K562 (cell line): ENCODE data around the gene EPHB1. TPM values are rescaled to one million over a fixed set of nuclear protein-coding genes. Genes with fewer than 3 reads are reported as not detected.

Experiments used
- ATAC-seq: fragments of 200-7000 bp; cut with Tn5 transposase; 3 replicates; pipeline ENCODE4 v1.9.1; 2020; ENCODE audit warnings: moderate library complexity
- BruUV-seq: library from RNA; stranded (reverse); fragments of 400-500 nt; replicated peaks from 2 replicates; lab custom pipeline; 2021; lab: Mats Ljungman, UMichigan
- CTCF ChIA-PET: fragments of 300-600 bp; formaldehyde crosslinking; extraction: SDS; loops from one replicate; lab custom pipeline; 2021; ENCODE audit warnings: low intra/inter-chr PET ratio; lab: Yijun Ruan, JAX
- POLR2A ChIA-PET: fragments of 300-600, 350-650 bp; sonication (Branson Sonifier 250); formaldehyde crosslinking; extraction: SDS; loops from one replicate; lab custom pipeline; 2021; ENCODE audit warnings: antibody characterized with exemption, inconsistent platforms; lab: Yijun Ruan, JAX
- DNase-seq, 4 experiments: peaks; one replicate each; pipeline versions ENCODE4 v3.0.0 to v3.0.0-alpha.2; 2011 to 2018; ENCODE audit warnings: low spot score in 3 of 4, mixed read lengths in 3 of 4; ENCODE audit errors: extremely low read depth in 1 of 4
- FAIRE-seq: peaks from 2 replicates; lab custom pipeline; 2011; peaks lifted over from hg19 to GRCh38; lab: Jason Lieb, UNC
- H2AFZ ChIP-seq: 2 replicates; pipeline ENCODE4 v1.6.0; 2011; ENCODE audit warnings: low read depth, low read length, control low read depth, inconsistent platforms
- H3K27ac ChIP-seq: fragments of 200-600 bp; 3 replicates; pipeline ENCODE4 v1.8.0; 2011; ENCODE audit warnings: low read depth, mild to moderate bottlenecking, control low read depth, inconsistent platforms, low read length, moderate library complexity, mixed read lengths; ENCODE audit errors: extremely low read depth
- H3K27me3 ChIP-seq, 2 experiments: fragments of 300-600 bp in 1 of 2; 2 replicates in 1 of 2; 3 replicates in 1 of 2; pipeline versions ENCODE4 v1.6.0 to v1.8.0; 2011; ENCODE audit warnings: inconsistent platforms in 2 of 2, low read length in 2 of 2, mild to moderate bottlenecking in 1 of 2, mixed read lengths in 1 of 2, moderate library complexity in 1 of 2; ENCODE audit not compliant: control insufficient read depth in 2 of 2, insufficient read depth in 2 of 2
- H3K36me3 ChIP-seq: fragments of 300-600 bp; 3 replicates; pipeline ENCODE4 v1.8.0; 2011; ENCODE audit warnings: mild to moderate bottlenecking, low read length, inconsistent platforms; ENCODE audit not compliant: control insufficient read depth, insufficient read depth
- H3K4me1 ChIP-seq, 2 experiments: fragments of 200-600 bp in 1 of 2; replicated peaks in 1 of 2; 2 replicates in 1 of 2; 3 replicates in 1 of 2; pipeline versions ENCODE4 v1.5.1 to v1.8.0; 2011; ENCODE audit warnings: inconsistent platforms in 2 of 2, low read length in 2 of 2, mild to moderate bottlenecking in 1 of 2, mixed read lengths in 1 of 2, moderate library complexity in 1 of 2; ENCODE audit not compliant: control insufficient read depth in 2 of 2, insufficient read depth in 2 of 2
- H3K4me2 ChIP-seq: 2 replicates; pipeline ENCODE4 v1.6.1; 2011; ENCODE audit warnings: low read length, control low read depth, inconsistent platforms, mixed read lengths; ENCODE audit not compliant: insufficient read depth
- H3K4me3 ChIP-seq: fragments of 200-600 bp; sonication (generic), shearing (Covaris generic); 2 replicates; pipeline ENCODE4 v1.5.1; 2016; ENCODE audit warnings: control low read depth, inconsistent platforms
- H3K79me2 ChIP-seq: fragments of 200-600 bp; 3 replicates; pipeline ENCODE4 v1.8.0; 2011; ENCODE audit warnings: low read length, inconsistent platforms; ENCODE audit not compliant: control insufficient read depth, insufficient read depth
- H3K9ac ChIP-seq, 2 experiments: 2 replicates each; pipeline versions ENCODE4 v1.6.0 to v1.6.1; 2011; ENCODE audit warnings: low read depth in 2 of 2, low read length in 2 of 2, control low read depth in 1 of 2, inconsistent platforms in 1 of 2, mild to moderate bottlenecking in 1 of 2, mixed read lengths in 1 of 2; ENCODE audit not compliant: insufficient read depth in 1 of 2
- H3K9me1 ChIP-seq: one replicate; pipeline ENCODE4 v1.6.0; 2011; ENCODE audit warnings: inconsistent platforms, mild to moderate bottlenecking, low read length, moderate library complexity; ENCODE audit not compliant: control insufficient read depth, insufficient read depth
- H3K9me3 ChIP-seq: replicated peaks from 2 replicates; pipeline ENCODE4 v1.5.1; 2011; ENCODE audit warnings: low read depth, low read length, inconsistent platforms; ENCODE audit not compliant: control insufficient read depth, insufficient read depth
- H4K20me1 ChIP-seq: replicated peaks from 2 replicates; pipeline ENCODE4 v1.6.1; 2011; ENCODE audit warnings: low read length, inconsistent platforms, mixed read lengths; ENCODE audit not compliant: control insufficient read depth, insufficient read depth
- GTF2F1 ChIP-seq: IDR thresholded peaks from 2 replicates; pipeline ENCODE4 v1.6.1; 2011; ENCODE audit warnings: low read depth, low read length, improper control_type of control experiment
- JUND ChIP-seq, 2 experiments: IDR thresholded peaks; 2 replicates in 1 of 2; 3 replicates in 1 of 2; pipeline ENCODE4 v1.6.1; 2011; ENCODE audit warnings: borderline replicate concordance in 2 of 2, low read depth in 2 of 2, low read length in 2 of 2, improper control_type of control experiment in 1 of 2, missing biosample characterization in 1 of 2, missing genetic modification characterization in 1 of 2, missing genetic modification reagents in 1 of 2
- NFRKB ChIP-seq: fragments of 450-650 bp; IDR thresholded peaks from 2 replicates; pipeline ENCODE4 v1.6.1; 2016; ENCODE audit warnings: low read depth
- PHTF2 ChIP-seq: fragments of 250-450 bp; sonication (Bioruptor Pico); IDR thresholded peaks from 2 replicates; pipeline ENCODE4 v1.5.0; 2021; ENCODE audit warnings: mild to moderate bottlenecking
- RFX7 ChIP-seq: fragments of 250-450 bp; sonication (Bioruptor Pico); IDR thresholded peaks from 2 replicates; pipeline ENCODE4 v1.5.1; 2021; ENCODE audit warnings: mild to moderate bottlenecking
- RHOXF2B ChIP-seq: fragments of 250-450 bp; sonication (Bioruptor Pico); conservative IDR thresholded peaks from 2 replicates; pipeline ENCODE4 v1.5.1; 2021
- RNF2 ChIP-seq: sonication (generic); IDR thresholded peaks from 2 replicates; pipeline ENCODE4 v1.6.1; 2016
- SMARCB1 ChIP-seq: IDR thresholded peaks from 2 replicates; pipeline ENCODE4 v1.6.1; 2011; ENCODE audit warnings: improper control_type of control experiment, low read depth; ENCODE audit not compliant: insufficient read length
- ZNF197 ChIP-seq: fragments of 200-800 bp; sonication (Bioruptor generic); IDR thresholded peaks from 2 replicates; pipeline ENCODE4 v1.6.1; 2016; ENCODE audit warnings: low read depth, missing genetic modification characterization, missing compliant biosample characterization
- ZNF23 ChIP-seq: fragments of 250-450 bp; sonication (Bioruptor Pico); IDR thresholded peaks from 2 replicates; pipeline ENCODE4 v1.4.0; 2020; ENCODE audit warnings: mild to moderate bottlenecking
- ZNF431 ChIP-seq: sonication (generic); formaldehyde crosslinking; IDR thresholded peaks from 2 replicates; pipeline ENCODE4 v1.8.0; 2022; ENCODE audit warnings: mild to moderate bottlenecking, missing genetic modification reagents
- WGBS: fragments of 100-300 bp; shearing (Covaris generic); methylation state at CpG from one replicate; pipeline ENCODE4 v1.1.6; 2016; ENCODE audit warnings: low coverage, mixed read lengths; ENCODE audit not compliant: insufficient coverage; ENCODE audit errors: missing lambda C conversion rate; 5-methylcytosine and 5-hydroxymethylcytosine counted together
- in situ Hi-C: fragments of 300-500 bp; cut with MboI; formaldehyde crosslinking; loops from 4 replicates; pipeline ENCODE4 v1.15.0; 2018; ENCODE audit warnings: inconsistent platforms, mixed read lengths
- intact Hi-C: fragments of 100-400 bp; cut with micrococcal nuclease; formaldehyde crosslinking; loops from 2 replicates; pipeline ENCODE4 v1.14.2; 2022
- polyA plus RNA-seq, 8 experiments: library from polyadenylated mRNA; depleted of rRNA in 4 of 8; stranded (reverse) in 5 of 8; unstranded in 3 of 8; fragments of >200 nt; fragmentation: Nextera tagmentation in 2 of 8; fragmentation: Illumina TruSeq in 1 of 8; extraction: Ambion mirVana in 2 of 8; extraction: Trizol in 1 of 8; gene quantifications; 2 replicates each; pipeline versions ENCODE4 v1.2.1 to v1.2.3, GENCODE V29; 2011 to 2014; ENCODE audit warnings: inconsistent platforms in 1 of 8, missing spikeins in 1 of 8
- total RNA-seq, 7 experiments: library from RNA; depleted of rRNA in 6 of 7; stranded (reverse); fragments of >200 nt in 6 of 7; fragmentation: Illumina TruSeq in 2 of 7; extraction: Trizol in 2 of 7; gene quantifications; 2 replicates each; pipeline versions ENCODE4 v1.2.1 to v1.2.3, GENCODE V29; 2011 to 2021; ENCODE audit warnings: low replicate concordance in 1 of 7
- TF ChIP-seq, protein P1 (sequence below): fragments of 450-650 bp; IDR thresholded peaks from 2 replicates; pipeline ENCODE4 v1.6.1; 2016; ENCODE audit warnings: low read depth, mild to moderate bottlenecking, moderate library complexity
- TF ChIP-seq, protein P2 (sequence below): fragments of 250-450 bp; sonication (Bioruptor Pico); IDR thresholded peaks from 2 replicates; pipeline ENCODE4 v1.8.0; 2022; ENCODE audit warnings: moderate library complexity, mild to moderate bottlenecking, inconsistent platforms
- TF ChIP-seq, protein P3 (sequence below): fragments of 250-450 bp; sonication (Bioruptor Pico); IDR thresholded peaks from 2 replicates; pipeline ENCODE4 v1.4.0; 2020; ENCODE audit warnings: mild to moderate bottlenecking, moderate library complexity, borderline replicate concordance
- TF ChIP-seq, protein P4 (sequence below), 2 experiments: fragments of 450-650 bp in 1 of 2; IDR thresholded peaks; 2 replicates each; pipeline ENCODE4 v1.6.1; 2011 to 2017; ENCODE audit warnings: low read depth in 2 of 2, antibody characterized with exemption in 1 of 2, borderline replicate concordance in 1 of 2, low read length in 1 of 2, mild to moderate bottlenecking in 1 of 2, mixed read lengths in 1 of 2; ENCODE audit not compliant: control insufficient read depth in 1 of 2

EPHB1 gene
- total and polyA plus RNA-seq, 9 of the 15 experiments (the other 6 are each of a cell fraction or from before 2014, with no cell fraction given) = 0.29 TPM; not detected in 8

DNA sequence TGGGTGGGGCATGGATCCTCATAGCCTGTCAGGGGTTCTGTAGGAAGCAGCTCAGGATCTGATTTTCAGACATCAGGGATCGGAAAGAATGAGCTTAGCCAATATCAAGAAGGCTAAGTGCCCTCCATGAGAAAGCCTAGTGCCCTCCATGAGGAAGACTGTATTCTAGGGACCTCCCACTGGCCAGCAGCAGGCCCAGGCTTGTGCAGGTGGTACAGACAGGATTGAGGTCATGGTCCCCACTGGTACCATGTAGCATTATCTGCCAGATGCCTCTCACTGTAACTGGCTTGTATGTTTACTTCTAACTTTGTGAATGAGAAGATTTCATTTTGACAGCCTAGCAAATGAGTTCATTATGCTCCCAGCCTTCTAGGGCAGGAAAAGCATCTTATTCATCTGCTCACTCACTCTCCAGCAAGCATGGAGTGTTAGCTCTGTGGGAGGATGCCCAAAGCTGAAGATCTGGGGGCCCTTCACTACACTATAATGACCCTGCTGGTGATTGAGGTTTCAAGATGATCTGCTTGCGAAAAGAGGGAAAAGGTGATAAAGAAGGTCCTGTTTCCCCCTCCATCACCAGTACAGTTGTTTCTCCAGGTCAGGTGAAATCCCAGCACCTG is 7.5 kb downstream of the EPHB1 start:
- ATAC-seq (no peak), DNase-seq (no peak), FAIRE-seq (no peak)
- POLR2A ChIA-PET = no interaction called here
- Histone ChIP-seq H3K4me3 (no peak overlapping the region), H3K9ac (no peak overlapping the region), H3K27me3 (no peaks in the 10 kb centered on the region), H2AFZ (no peak overlapping the region), H3K27ac (no peak overlapping the region), H3K4me1 (no peaks in the 10 kb centered on the region), H3K79me2 (no peaks in the 10 kb centered on the region), H3K9me3 (no peaks in the 10 kb centered on the region), H3K9me1 (no peaks in the 10 kb centered on the region), H3K4me2 (no peak overlapping the region), H4K20me1 (no peaks in the 10 kb centered on the region), H3K36me3 (no peaks in the 10 kb centered on the region)
- in situ Hi-C loops (no loop called here), intact Hi-C loops (no loop called here)
- no TSS peak for BruUV-seq
- 0% methylated on average over 2 of the region's 2 CpGs for WGBS
- CTCF ChIA-PET = no interaction called here
- no peak for TF ChIP-seq PHTF2 (CRISPR knock-in tag)
- TF ChIP-seq, protein P1, sequence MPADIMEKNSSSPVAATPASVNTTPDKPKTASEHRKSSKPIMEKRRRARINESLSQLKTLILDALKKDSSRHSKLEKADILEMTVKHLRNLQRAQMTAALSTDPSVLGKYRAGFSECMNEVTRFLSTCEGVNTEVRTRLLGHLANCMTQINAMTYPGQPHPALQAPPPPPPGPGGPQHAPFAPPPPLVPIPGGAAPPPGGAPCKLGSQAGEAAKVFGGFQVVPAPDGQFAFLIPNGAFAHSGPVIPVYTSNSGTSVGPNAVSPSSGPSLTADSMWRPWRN = no peak
- no peak for TF ChIP-seq ZNF431 (CRISPR knock-in tag)
- TF ChIP-seq JUND (IDR thresholded peaks at IDR 0.05; ENCODE audit: borderline replicate concordance, low read depth, low read length) = no peak
- no peak for TF ChIP-seq JUND (tag; IDR thresholded peaks at IDR 0.05; ENCODE audit: borderline replicate concordance, low read depth, low read length)
- TF ChIP-seq ZNF23 (CRISPR knock-in tag) = no peak
- no peak for TF ChIP-seq RHOXF2B (CRISPR knock-in tag)
- TF ChIP-seq, protein P2, sequence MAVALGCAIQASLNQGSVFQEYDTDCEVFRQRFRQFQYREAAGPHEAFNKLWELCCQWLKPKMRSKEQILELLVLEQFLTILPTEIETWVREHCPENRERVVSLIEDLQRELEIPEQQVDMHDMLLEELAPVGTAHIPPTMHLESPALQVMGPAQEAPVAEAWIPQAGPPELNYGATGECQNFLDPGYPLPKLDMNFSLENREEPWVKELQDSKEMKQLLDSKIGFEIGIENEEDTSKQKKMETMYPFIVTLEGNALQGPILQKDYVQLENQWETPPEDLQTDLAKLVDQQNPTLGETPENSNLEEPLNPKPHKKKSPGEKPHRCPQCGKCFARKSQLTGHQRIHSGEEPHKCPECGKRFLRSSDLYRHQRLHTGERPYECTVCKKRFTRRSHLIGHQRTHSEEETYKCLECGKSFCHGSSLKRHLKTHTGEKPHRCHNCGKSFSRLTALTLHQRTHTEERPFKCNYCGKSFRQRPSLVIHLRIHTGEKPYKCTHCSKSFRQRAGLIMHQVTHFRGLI (CRISPR knock-in tag) = no peak
- no peak for TF ChIP-seq ZNF197 (CRISPR knock-in tag)
- no peak for TF ChIP-seq RNF2
- TF ChIP-seq GTF2F1 = no peak
- TF ChIP-seq NFRKB = no peak
- TF ChIP-seq, protein P3, sequence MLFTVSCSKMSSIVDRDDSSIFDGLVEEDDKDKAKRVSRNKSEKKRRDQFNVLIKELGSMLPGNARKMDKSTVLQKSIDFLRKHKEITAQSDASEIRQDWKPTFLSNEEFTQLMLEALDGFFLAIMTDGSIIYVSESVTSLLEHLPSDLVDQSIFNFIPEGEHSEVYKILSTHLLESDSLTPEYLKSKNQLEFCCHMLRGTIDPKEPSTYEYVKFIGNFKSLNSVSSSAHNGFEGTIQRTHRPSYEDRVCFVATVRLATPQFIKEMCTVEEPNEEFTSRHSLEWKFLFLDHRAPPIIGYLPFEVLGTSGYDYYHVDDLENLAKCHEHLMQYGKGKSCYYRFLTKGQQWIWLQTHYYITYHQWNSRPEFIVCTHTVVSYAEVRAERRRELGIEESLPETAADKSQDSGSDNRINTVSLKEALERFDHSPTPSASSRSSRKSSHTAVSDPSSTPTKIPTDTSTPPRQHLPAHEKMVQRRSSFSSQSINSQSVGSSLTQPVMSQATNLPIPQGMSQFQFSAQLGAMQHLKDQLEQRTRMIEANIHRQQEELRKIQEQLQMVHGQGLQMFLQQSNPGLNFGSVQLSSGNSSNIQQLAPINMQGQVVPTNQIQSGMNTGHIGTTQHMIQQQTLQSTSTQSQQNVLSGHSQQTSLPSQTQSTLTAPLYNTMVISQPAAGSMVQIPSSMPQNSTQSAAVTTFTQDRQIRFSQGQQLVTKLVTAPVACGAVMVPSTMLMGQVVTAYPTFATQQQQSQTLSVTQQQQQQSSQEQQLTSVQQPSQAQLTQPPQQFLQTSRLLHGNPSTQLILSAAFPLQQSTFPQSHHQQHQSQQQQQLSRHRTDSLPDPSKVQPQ (CRISPR knock-in tag) = no peak
- no peak for TF ChIP-seq RFX7 (CRISPR knock-in tag)
- no peak for TF ChIP-seq SMARCB1
- TF ChIP-seq, protein P4, sequence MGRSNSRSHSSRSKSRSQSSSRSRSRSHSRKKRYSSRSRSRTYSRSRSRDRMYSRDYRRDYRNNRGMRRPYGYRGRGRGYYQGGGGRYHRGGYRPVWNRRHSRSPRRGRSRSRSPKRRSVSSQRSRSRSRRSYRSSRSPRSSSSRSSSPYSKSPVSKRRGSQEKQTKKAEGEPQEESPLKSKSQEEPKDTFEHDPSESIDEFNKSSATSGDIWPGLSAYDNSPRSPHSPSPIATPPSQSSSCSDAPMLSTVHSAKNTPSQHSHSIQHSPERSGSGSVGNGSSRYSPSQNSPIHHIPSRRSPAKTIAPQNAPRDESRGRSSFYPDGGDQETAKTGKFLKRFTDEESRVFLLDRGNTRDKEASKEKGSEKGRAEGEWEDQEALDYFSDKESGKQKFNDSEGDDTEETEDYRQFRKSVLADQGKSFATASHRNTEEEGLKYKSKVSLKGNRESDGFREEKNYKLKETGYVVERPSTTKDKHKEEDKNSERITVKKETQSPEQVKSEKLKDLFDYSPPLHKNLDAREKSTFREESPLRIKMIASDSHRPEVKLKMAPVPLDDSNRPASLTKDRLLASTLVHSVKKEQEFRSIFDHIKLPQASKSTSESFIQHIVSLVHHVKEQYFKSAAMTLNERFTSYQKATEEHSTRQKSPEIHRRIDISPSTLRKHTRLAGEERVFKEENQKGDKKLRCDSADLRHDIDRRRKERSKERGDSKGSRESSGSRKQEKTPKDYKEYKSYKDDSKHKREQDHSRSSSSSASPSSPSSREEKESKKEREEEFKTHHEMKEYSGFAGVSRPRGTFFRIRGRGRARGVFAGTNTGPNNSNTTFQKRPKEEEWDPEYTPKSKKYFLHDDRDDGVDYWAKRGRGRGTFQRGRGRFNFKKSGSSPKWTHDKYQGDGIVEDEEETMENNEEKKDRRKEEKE (IDR thresholded peaks at IDR 0.05; ENCODE audit: borderline replicate concordance in 1 of 2, control insufficient read depth in 1 of 2, low read depth in 2 of 2, low read length in 1 of 2) = no peak
